Stimulated activated CD8-positive, alpha-beta memory T cell treated with anti-CD3 and anti-CD28 coated beads, Interleukin-15, amount 100 ng/mL, for 48 hours (primary cell): ENCODE measurements around the gene XIRP1.

Experiments used
- DNase-seq, 2 donors: peaks; one replicate each; pipeline ENCODE4 v3.0.0-alpha.2; 2020; ENCODE audit warnings: low read depth in 2 of 2

Gene XIRP1

DNA sequence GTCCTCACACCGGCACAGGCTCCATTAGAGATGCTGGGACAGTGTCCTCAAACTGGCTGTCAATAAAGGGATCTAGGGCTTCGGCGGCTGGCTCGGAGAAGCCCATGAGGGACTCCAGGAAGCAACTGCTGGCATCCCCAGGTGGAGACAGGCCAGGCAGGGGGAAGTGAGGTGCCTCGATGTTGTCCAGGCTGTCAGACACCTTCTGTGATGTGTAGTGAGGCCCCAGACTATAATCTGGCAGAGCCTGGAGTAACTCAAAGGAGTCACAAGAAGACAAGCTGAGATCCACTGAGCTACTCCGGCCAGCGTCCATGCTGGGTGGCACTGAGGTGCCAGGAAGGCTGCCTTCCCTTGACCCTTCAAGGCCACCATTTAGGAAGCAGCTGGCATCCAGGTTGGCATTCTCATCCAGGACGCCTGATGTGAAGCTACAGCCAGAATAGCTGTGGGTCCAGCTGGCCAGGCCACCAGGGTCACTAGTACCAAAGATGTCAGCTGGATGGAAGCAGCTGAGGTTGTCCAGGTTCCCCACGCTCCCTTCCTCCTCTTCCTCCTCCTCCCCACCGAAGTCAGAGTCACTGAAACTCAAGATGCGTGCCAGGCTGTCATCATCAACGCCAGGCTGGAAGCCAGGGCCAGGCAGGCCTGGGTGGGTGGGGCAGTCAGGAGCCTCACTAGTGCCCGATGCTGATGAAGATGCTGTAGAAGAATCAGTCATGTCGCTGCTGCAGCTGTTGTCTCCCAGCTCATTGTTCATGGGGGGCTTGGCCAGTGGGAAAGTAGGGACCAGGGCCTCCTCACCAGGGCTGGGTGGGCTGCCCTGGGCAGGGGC is 49.1 kb downstream of the XIRP1 start:
- DNase-seq: no peak

DNA sequence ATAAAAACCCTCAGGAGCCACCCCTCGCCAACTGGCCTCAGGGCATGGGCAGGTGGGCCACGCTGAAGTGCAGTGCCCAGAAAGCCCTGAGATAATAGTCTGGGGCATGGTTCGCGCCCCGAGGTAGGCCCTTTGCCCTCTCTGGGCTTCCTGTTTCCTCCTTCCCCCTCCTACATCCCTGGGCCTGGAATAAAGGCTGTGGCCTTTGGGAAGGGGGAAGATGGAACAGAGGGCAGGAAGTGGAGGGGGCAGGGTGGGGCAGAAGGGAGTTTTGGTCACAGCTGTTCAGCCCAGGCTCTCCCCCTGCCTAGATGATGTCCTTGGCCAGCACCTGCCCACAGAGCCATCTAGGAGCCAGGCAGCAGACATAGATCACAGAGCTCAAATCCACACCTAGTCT is 50.3 kb downstream of the XIRP1 start:
- no peak for DNase-seq

- DNase-seq: no peak
Observed at GRCh38 chr3:39141171-39141995, 51.0 kb downstream of the XIRP1 start.

DNA sequence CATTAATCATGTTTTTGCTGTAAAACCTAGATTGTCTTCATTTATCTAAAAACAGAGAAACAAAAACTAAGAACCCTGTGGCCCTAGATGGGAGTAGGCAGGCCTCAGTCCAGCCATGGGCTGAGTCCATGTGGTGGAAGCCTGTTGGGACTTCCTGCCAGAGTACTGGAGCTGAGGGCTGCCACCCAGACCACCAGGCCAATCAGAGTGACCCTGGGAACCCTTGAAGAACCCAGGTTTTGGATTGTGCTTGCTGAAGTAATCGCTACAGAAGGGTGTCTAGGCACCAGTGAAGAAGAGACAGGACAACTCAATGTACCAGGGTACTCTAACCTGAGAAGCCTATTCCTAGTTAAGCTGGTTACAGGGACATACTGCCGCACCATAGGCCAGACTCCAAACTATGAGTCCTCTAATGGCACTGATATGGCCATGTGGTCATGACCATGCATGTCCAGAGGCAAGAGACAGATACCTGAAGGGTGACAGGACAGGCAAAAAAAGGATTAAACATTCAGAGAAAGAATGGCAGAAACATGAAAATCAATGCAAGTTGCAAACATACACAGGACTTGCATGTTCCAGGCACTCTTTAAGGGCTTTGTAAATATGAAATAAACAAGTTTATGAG is 51.9 kb downstream of the XIRP1 start:
- no peak for DNase-seq

DNA sequence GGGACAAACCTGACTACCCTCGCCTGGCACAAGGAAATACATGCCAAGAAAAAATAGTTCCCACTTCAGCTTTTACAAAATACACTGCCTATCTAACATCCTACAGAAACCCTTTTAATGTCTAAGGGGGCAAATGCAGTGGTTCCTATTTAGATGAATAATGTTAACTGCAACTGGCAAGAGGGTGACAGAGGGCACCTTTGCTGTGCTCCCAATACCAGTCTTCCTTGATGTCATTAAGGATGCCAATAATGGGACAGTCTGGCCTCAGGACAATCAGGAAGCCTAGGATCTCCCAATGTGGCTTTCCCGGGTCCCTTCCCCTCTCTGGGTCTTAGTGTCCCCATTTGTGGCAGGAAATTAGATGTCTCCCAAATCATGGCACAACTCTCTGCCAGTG is 53.0 kb downstream of the XIRP1 start:
- no peak for DNase-seq

- DNase-seq: no peak
Observed at GRCh38 chr3:39138804-39139415, 53.5 kb downstream of the XIRP1 start.

DNA sequence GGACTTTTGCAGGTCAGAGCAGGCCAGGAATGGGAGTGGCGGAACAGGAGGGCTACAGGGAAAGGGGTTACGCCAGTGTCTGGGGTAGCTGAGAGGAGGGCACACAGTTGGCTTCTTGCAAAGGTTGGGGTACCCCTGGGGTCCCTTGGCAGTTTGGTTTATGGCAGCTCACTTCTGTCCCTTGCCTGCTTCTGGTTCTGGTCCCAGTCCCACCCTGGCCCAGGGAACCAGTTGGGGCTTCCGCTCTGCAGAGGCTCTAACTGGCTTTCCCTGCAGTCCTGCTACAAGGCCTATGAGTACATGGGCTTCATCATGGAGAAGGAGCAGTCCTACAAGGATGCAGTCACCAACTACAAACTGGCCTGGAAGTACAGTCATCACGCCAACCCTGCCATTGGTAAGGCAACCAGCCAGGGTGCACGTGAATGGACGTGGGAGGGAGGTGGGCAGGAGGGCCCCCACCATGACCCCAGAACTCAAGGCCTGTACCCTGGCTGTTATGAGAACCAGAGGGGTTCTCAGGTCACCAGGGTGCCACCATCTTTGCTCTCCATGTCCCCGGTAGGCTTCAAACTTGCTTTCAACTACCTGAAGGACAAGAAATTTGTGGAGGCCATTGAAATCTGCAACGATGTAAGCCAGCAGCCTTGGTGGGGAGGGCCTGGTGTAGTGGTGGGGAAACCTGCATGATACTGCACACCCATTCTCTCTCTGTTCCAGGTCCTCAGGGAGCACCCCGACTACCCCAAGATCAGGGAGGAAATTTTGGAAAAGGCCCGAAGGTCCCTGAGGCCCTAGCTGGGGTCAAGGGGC is 54.2 kb downstream of the XIRP1 start:
- no peak for DNase-seq

DNA sequence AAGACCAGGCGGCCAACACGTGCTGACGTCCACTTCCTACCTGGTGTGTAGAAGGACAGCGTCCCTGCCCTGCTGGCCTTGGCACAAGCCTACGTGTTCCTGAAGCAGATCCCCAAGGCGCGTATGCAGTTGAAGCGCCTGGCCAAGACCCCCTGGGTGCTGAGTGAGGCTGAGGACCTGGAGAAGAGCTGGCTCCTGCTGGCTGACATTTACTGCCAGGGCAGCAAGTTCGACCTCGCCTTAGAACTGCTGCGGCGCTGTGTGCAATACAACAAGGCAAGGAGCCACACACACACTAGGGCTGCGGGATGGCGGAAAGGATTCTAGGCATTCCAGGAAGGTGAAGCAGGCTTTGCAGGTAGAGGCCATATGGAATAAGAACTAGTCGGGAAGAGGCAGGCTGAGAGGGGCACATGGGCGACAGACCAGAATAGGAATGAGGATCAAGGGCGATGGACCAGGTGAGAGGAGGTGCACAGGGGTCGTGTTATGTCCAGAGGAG is 54.9 kb downstream of the XIRP1 start:
- DNase-seq: no peak

- DNase-seq: no peak
Observed at GRCh38 chr3:39136533-39137434, 55.6 kb downstream of the XIRP1 start.

- no peak for DNase-seq
Observed at GRCh38 chr3:39135170-39135805, 57.1 kb downstream of the XIRP1 start.

DNA sequence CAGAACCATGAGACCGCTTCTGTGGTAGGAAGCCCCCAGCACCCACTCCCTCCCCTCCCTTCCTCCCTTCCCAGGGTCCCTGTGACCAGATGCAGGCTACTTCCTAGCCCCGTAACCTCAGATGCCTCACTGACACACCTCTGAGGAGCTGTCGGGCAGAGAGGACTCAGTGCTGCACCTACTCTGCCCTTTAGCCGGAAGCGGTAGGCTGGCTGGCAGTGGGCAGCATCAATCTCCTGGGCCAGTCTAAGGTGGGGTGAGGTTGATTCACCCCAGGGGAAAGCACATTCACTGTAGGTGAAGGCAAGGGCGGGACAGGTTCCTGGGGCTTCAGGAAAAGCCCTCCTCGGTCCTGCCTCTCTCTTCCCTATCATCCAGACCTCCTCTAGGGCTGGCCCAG is 58.1 kb downstream of the XIRP1 start:
- no peak for DNase-seq

GRCh38 chr3:39133822-39134221 is 58.6 kb downstream of the XIRP1 start:
- DNase-seq: no peak
